Body of pancreas (tissue), 4 donors: ENCODE data around the gene NOTCH2. TPM values are rescaled to one million over a fixed set of nuclear protein-coding genes. Genes with fewer than 3 reads are reported as not detected.

Experiments used
- ATAC-seq: fragments of 150-250 bp; one replicate; pipeline ENCODE4 v1.9.1; 2016
- DNase-seq, 4 donors: peaks; one replicate each; pipeline ENCODE4 v3.0.0-alpha.2; 2019
- H3K27ac ChIP-seq, 4 donors: fragments of 200-600 bp; sonication (generic); 1 replicate in 3 of 4; 2 replicates in 1 of 4; pipeline versions ENCODE4 v1.5.1 to v1.6.1; 2016 to 2019; ENCODE audit warnings: mild to moderate bottlenecking in 1 of 4, mixed read lengths in 1 of 4, moderate library complexity in 1 of 4
- H3K27me3 ChIP-seq, 2 donors: fragments of 200-600 bp; sonication (generic); one replicate each; pipeline ENCODE4 v1.6.0; 2016; ENCODE audit warnings: mild to moderate bottlenecking in 1 of 2
- H3K36me3 ChIP-seq, 2 donors: fragments of 200-600 bp; sonication (generic); replicated peaks in 1 of 2; 2 replicates each; pipeline ENCODE4 v1.5.1; 2016; ENCODE audit warnings: low read depth in 2 of 2; ENCODE audit not compliant: insufficient read depth in 1 of 2
- H3K4me1 ChIP-seq: fragments of 200-600 bp; sonication (generic); one replicate; pipeline ENCODE4 v1.6.0; 2016
- H3K4me3 ChIP-seq, 2 donors: fragments of 200-600 bp; sonication (generic); 1 replicate in 1 of 2; 2 replicates in 1 of 2; pipeline ENCODE4 v1.5.1; 2016 to 2019
- H3K9me3 ChIP-seq, 3 donors: fragments of 200-600 bp; sonication (generic); 1 replicate in 2 of 3; 2 replicates in 1 of 3; pipeline ENCODE4 v1.5.1; 2016
- POLR2A ChIP-seq, 3 donors: fragments of 450-650 bp; IDR thresholded peaks; one replicate each; pipeline ENCODE4 v1.6.1; 2016; ENCODE audit warnings: antibody characterized with exemption in 3 of 3, mild to moderate bottlenecking in 2 of 3
- WGBS, 2 donors: methylation state at CpG; one replicate each; pipeline ENCODE4 v1.1.5; 2017; 5-methylcytosine and 5-hydroxymethylcytosine counted together
- intact Hi-C: fragments of 100-400 bp; cut with DNase I; formaldehyde crosslinking; loops from one replicate; pipeline ENCODE4 v1.15.1; 2023
- total RNA-seq, 2 donors: library from RNA; depleted of rRNA; stranded (reverse); fragments of >200 nt; gene quantifications; one replicate each; pipeline ENCODE4 v1.1.0, GENCODE V29; 2016
- TF ChIP-seq, protein P1 (sequence below), 7 experiments: fragments of 450-650 bp in 4 of 7; fragments of 200-600 bp in 3 of 7; sonication (generic) in 3 of 7; IDR thresholded peaks; one replicate each; pipeline ENCODE4 v1.5.1; 2016 to 2019; ENCODE audit warnings: antibody characterized with exemption in 7 of 7

NOTCH2 gene
- total RNA-seq, 2 donors from 2014 or later, result 39.6 to 65.9 TPM

DNA sequence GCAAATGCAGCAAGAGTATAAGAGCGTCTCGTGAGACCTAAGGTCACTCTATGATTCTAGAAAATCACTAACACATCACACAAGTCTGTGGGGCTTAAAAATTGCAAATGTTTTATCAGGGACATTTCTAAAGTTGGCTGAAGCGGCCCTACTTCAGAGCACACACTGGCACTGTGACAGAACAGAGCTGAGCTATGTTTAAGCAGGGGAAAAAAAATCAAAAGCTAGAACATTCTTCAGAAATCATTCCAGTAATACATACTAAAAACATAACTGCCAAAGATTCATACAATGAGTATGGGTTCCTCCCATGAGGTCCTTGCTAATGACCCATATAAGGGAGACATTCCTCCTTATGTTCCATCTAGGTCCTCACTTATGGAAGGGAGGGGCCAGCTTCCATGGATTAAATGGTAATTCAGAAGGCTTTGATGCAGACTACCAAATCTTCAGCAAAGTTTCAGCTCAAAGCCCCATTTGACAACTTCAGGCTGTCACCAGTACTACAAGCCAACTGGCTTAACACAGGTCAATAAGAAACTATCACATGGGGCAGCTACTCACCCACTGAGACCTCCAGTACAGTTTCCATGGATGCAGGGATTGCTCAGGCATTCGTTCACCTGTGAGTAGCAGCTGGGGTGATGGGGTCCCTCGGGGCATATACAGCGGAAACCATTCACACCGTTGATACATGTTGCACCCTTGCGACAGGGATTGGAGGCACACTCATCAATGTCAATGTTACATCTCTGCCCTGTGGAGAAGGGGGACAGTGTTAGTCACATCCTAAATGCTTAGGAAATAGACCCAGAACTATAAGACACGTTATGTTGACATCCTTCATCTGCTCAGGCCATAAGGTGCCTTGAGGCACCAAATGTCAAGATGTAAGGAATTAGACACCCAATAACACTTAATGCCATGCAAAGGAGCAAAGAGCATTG lies 114.7 kb downstream of the NOTCH2 start:
- Histone ChIP-seq H3K27me3 (no peaks in the 10 kb centered on the region), H3K27ac (no peak overlapping the region), H3K36me3 (peaks cover 0 to 16% of the 10 kb centered on the region in 2 donors), H3K4me1 (no peaks in the 10 kb centered on the region), H3K4me3 (no peak overlapping the region), H3K9me3 (no peaks in the 10 kb centered on the region)
- WGBS, 2 donors, result 75 to 83% methylated on average over 7 to 9 of the region's 9 CpGs
- intact Hi-C loops, result no loop called here
- DNase-seq, result no peak
- no peak for ATAC-seq
- TF ChIP-seq POLR2A (IDR thresholded peaks at IDR 0.05), result no peak
- TF ChIP-seq, protein P1, sequence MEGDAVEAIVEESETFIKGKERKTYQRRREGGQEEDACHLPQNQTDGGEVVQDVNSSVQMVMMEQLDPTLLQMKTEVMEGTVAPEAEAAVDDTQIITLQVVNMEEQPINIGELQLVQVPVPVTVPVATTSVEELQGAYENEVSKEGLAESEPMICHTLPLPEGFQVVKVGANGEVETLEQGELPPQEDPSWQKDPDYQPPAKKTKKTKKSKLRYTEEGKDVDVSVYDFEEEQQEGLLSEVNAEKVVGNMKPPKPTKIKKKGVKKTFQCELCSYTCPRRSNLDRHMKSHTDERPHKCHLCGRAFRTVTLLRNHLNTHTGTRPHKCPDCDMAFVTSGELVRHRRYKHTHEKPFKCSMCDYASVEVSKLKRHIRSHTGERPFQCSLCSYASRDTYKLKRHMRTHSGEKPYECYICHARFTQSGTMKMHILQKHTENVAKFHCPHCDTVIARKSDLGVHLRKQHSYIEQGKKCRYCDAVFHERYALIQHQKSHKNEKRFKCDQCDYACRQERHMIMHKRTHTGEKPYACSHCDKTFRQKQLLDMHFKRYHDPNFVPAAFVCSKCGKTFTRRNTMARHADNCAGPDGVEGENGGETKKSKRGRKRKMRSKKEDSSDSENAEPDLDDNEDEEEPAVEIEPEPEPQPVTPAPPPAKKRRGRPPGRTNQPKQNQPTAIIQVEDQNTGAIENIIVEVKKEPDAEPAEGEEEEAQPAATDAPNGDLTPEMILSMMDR (IDR thresholded peaks at IDR 0.05), result no peak

DNA sequence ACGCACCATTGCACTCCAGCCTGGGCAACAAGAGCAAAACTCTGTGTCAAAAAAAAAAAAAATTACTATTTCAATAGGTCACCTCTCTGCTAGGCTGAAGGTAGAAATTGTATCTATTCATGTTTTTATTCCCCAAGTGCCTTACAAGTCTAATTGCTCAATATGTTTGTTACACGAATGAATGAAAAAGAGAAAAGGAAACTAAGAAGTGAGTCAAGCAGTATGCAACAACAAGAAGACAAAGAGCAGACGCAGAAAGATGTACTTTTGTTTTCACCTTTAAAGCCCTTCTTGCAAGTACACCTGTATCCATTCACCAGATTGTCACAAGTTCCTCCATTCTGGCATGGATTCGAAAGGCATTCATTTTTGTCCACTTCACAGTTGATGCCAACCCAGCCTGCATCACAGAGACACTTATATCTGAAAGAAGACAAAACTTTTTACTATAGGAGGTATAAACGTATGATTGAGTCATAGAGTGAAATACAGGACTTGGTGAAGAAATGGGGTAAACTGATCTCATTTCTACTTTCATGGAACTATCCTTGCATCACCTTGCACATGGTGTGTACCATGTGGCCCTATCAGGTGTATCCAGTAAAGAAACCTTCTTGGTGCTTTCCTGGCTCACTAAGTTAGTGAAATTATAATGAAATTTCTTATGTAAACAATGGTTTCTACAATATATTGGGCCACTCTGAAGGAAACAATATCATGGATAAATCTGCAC lies 116.0 kb downstream of the NOTCH2 start:
- WGBS, 2 donors, result 83 to 91% methylated on average over 5 of the region's 5 CpGs

GRCh38 chr1:119952496-119952895 lies 117.0 kb downstream of the NOTCH2 start:
- Histone ChIP-seq H3K4me1 (no peaks in the 10 kb centered on the region), H3K9me3 (no peaks in the 10 kb centered on the region), H3K4me3 (no peak overlapping the region), H3K27me3 (no peaks in the 10 kb centered on the region), H3K27ac (no peak overlapping the region), H3K36me3 (peaks cover 0 to 19% of the 10 kb centered on the region in 2 donors)
- ATAC-seq, result no peak
- intact Hi-C loops, result no loop called here
- WGBS, 2 donors, result 89 to 92% methylated on average over 5 of the region's 5 CpGs
- DNase-seq, result no peak
- TF ChIP-seq, protein P1 (IDR thresholded peaks at IDR 0.05), result no peak
- TF ChIP-seq POLR2A (IDR thresholded peaks at IDR 0.05), result no peak

More for the DNA sequence above, 116.0 kb downstream of the NOTCH2 start:
- Histone ChIP-seq H3K4me1 (no peaks in the 10 kb centered on the region), H3K9me3 (no peaks in the 10 kb centered on the region), H3K4me3 (no peak overlapping the region), H3K27ac (no peak overlapping the region), H3K36me3 (peaks cover 0 to 19% of the 10 kb centered on the region in 2 donors), H3K27me3 (no peaks in the 10 kb centered on the region)
- ATAC-seq (no peak), DNase-seq (no peak)
- TF ChIP-seq, protein P1 (IDR thresholded peaks at IDR 0.05), result no peak
- no peak for TF ChIP-seq POLR2A (IDR thresholded peaks at IDR 0.05)
- intact Hi-C loops, result no loop called here

DNA sequence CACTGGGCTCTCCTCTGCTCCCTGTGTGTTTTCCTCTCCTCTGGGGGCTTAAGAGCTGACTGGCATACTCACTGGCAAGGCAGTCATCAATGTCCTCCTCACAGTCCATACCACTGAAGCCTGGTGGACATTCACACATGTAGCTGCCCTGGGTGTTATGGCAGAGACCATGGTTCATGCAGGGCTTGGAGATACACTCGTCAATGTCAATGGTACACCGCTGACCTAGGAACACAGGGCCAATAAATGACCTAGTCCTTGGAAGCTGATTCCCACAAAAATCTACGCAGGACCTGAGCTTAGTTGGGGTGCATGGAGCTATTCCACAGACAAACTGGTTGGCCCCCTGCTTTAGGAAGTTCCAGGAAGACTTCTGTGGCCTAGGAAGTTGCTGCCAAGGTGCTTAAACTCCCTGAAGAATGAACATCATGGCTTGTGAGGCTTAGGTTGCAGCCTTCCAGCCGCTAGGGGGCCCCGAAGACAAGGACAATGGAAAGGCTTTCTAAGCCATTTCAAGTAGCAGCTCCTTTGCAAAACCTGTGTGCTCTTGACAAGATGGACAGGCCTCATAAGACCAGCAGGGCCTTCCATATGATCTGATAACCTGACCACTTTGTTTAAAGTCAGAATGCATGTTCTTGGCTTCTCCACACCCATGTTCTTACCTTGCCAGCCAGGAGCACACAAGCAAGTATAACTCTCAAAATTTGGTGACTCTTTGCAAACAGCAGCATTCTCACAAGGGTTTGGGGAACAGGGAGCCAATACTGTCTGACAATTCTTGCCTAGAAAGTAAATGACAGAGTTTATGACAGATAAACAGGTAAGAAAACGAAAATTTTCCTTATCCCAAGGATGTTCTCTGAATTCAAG lies 120.9 kb downstream of the NOTCH2 start:
- H3K27me3 ChIP-seq, result no peaks in the 10 kb centered on the region
- WGBS, 2 donors, result 47% methylated on average over 5 to 6 of the region's 6 CpGs
- H3K27ac ChIP-seq, result no peak overlapping the region
- no peak for TF ChIP-seq POLR2A (IDR thresholded peaks at IDR 0.05)
- TF ChIP-seq, protein P1 (IDR thresholded peaks at IDR 0.05), result peak; percentile 50 to 74 (median 69)
- no peak overlapping the region for H3K4me3 ChIP-seq
- intact Hi-C loops, result no loop called here
- H3K4me1 ChIP-seq, result no peaks in the 10 kb centered on the region
- H3K9me3 ChIP-seq, result no peaks in the 10 kb centered on the region
- ATAC-seq (peak; percentile 78), DNase-seq (peak; percentile 72 to 84 (median 78))
- H3K36me3 ChIP-seq, result peaks cover 0 to 11% of the 10 kb centered on the region in 2 donors
